Embryonic facial prominence (tissue), 1 donor: ENCODE measurements around the gene NSUN2.

ENCODE experiments used
- DNase-seq: peaks from one replicate; pipeline ENCODE4 v3.0.0-alpha.2; 2016; ENCODE audit errors: extremely low spot score

The NSUN2 gene

GRCh38 chr5:6604341-6604740 lies 28.5 kb downstream of the NSUN2 start:
- no peak for DNase-seq

- no peak for DNase-seq
Measured at GRCh38 chr5:6603643-6604042, 29.2 kb downstream of the NSUN2 start.

- DNase-seq = no peak
Measured at GRCh38 chr5:6602441-6602840, 30.4 kb downstream of the NSUN2 start.

GRCh38 chr5:6601816-6602215 lies 31.0 kb downstream of the NSUN2 start:
- no peak for DNase-seq

- no peak for DNase-seq
Measured at GRCh38 chr5:6601271-6601670, 31.6 kb downstream of the NSUN2 start.

- no peak for DNase-seq
Measured at GRCh38 chr5:6599739-6600138, 33.1 kb downstream of the NSUN2 start.

GRCh38 chr5:6598351-6598900 lies 34.4 kb downstream of the NSUN2 start:
- no peak for DNase-seq

GRCh38 chr5:6597557-6597956 lies 35.3 kb downstream of the NSUN2 start:
- no peak for DNase-seq

GRCh38 chr5:6596388-6596787 lies 36.5 kb downstream of the NSUN2 start:
- DNase-seq = no peak

GRCh38 chr5:6595405-6595804 lies 37.4 kb downstream of the NSUN2 start:
- DNase-seq = no peak

- no peak for DNase-seq
Measured at GRCh38 chr5:6594066-6594465, 38.8 kb downstream of the NSUN2 start.

GRCh38 chr5:6593148-6594016 lies 39.5 kb downstream of the NSUN2 start:
- no peak for DNase-seq

- DNase-seq = no peak
Measured at GRCh38 chr5:6592601-6593000, 40.2 kb downstream of the NSUN2 start.

- DNase-seq = no peak
Measured at GRCh38 chr5:6591671-6592288, 41.1 kb downstream of the NSUN2 start.

- no peak for DNase-seq
Measured at GRCh38 chr5:6590581-6590980, 42.3 kb downstream of the NSUN2 start.

GRCh38 chr5:6587171-6587570 lies 45.7 kb downstream of the NSUN2 start:
- DNase-seq = no peak

GRCh38 chr5:6586647-6587042 lies 46.2 kb downstream of the NSUN2 start:
- no peak for DNase-seq

- no peak for DNase-seq
Measured at GRCh38 chr5:6585939-6586646, 46.8 kb downstream of the NSUN2 start.

- no peak for DNase-seq
Measured at GRCh38 chr5:6585168-6585567, 47.7 kb downstream of the NSUN2 start.

GRCh38 chr5:6584727-6585126 lies 48.1 kb downstream of the NSUN2 start:
- DNase-seq = no peak

GRCh38 chr5:6584101-6584645 lies 48.7 kb downstream of the NSUN2 start:
- DNase-seq = no peak
